Activated B cell treated with CpG ODN at 0.5 μM for 24 hours (primary cell): ENCODE measurements around the gene CCDC85B. TPM values are rescaled to one million over a fixed set of nuclear protein-coding genes. Genes with fewer than 3 reads are reported as not detected.
"Not testable (repeated sequence)": the region's sequence is repeated elsewhere in the genome, so short reads cannot be mapped to it uniquely, and the experiment has no call there.

ENCODE experiments used
- ATAC-seq: fragments of 200-7000 bp; cut with Tn5 transposase; one replicate; pipeline ENCODE4 v1.10.0; 2021; ENCODE audit warnings: low read depth, mild to moderate bottlenecking, moderate library complexity
- CTCF ChIA-PET: fragments of 350-600 bp; sonication (Branson Sonifier 250); formaldehyde crosslinking; loops from one replicate; lab custom pipeline; 2021; ENCODE audit warnings: antibody characterized with exemption; lab: Charles Lee
- POLR2A ChIA-PET: fragments of 350-600 bp; sonication (Branson Sonifier 250); formaldehyde crosslinking; loops from one replicate; lab custom pipeline; 2021; ENCODE audit warnings: antibody characterized with exemption; lab: Charles Lee
- DNase-seq: peaks from one replicate; pipeline ENCODE4 v3.0.0; 2022
- H3K27ac Mint-ChIP-seq: one replicate; pipeline ENCODE4 v1.8.0; 2020; ENCODE audit warnings: mixed read lengths
- H3K27me3 Mint-ChIP-seq: one replicate; pipeline ENCODE4 v1.8.0; 2021; ENCODE audit warnings: mixed read lengths
- H3K36me3 Mint-ChIP-seq: one replicate; pipeline ENCODE4 v1.8.0; 2021; ENCODE audit warnings: low read depth, mixed read lengths
- H3K4me1 Mint-ChIP-seq: one replicate; pipeline ENCODE4 v1.8.0; 2021; ENCODE audit warnings: mixed read lengths
- H3K4me3 Mint-ChIP-seq: one replicate; pipeline ENCODE4 v1.8.0; 2020; ENCODE audit warnings: mild to moderate bottlenecking, mixed read lengths
- H3K9me3 Mint-ChIP-seq: one replicate; pipeline ENCODE4 v1.8.0; 2020; ENCODE audit warnings: mixed read lengths
- CTCF ChIP-seq: fragments of 200-600 bp; IDR thresholded peaks from one replicate; pipeline ENCODE4 v1.8.0; 2022; ENCODE audit warnings: antibody characterized with exemption, mild to moderate bottlenecking
- intact Hi-C: fragments of 100-400 bp; cut with micrococcal nuclease; formaldehyde crosslinking; loops from one replicate; pipeline ENCODE4 v1.15.1; 2024
- total RNA-seq: library from RNA; stranded (reverse); gene quantifications from 2 replicates; pipeline ENCODE4 v1.2.3, GENCODE V29; 2022

CCDC85B gene
- total RNA-seq, 1 donor from 2014 or later, result 21.6 TPM

DNA sequence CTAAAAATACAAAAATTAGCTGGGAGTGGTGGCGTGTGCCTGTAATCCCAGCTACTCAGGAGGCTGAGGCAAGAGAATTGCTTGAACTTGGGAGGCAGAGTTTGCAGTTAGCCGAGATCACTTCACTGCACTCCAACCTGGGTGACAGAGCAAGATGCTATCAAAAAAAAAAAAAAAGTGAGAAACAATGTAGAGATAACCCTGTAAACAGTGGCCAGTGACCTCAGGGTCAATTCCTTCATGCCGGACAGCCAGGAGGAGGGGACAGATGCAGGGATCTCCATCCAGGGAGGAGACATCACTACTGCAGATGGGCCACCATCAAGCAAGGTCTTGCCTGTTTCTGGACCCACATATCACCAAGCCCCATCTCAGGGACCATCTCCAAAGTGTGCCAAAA is 42.7 kb upstream of the CCDC85B start:
- H3K27ac Mint-ChIP-seq, result no peak overlapping the region
- intact Hi-C loops, result no loop called here
- CTCF ChIA-PET, result no interaction called here

DNA sequence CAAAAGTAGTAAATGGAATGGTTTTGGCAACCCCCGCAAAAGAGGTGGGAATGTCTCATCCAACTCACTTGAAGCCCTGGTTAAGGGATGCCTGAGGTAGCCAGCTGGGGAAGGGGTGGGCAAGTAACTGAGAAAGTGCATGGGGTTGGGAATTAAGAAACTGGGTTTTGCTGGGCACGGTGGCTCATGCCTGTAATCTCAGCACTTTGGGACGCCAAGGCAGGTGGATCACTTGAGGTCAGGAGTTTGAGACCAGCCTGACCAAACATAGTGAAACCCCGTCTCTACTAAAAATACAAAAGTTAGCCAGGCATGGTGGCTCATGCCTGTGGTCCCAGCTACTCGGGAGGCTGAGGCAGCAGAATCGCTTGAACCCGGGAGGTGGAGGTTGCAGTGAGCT is 41.8 kb upstream of the CCDC85B start:
- POLR2A ChIA-PET, result interaction anchor here (0.6 to 4.2 kb wide), 5 partner anchors 8 to 115 kb away, joined by 3 to 26 read pairs (median 4); partner anchors contain the start of genes CFL1 and MUS81
- H3K9me3 Mint-ChIP-seq, H3K27me3 Mint-ChIP-seq, CTCF ChIA-PET, H3K4me3 Mint-ChIP-seq, intact Hi-C loops, H3K4me1 Mint-ChIP-seq, DNase-seq, H3K27ac Mint-ChIP-seq, ATAC-seq: not testable (repeated sequence)
- H3K36me3 Mint-ChIP-seq, result peaks cover 28% of the 10 kb centered on the region

More for the DNA sequence above, 42.7 kb upstream of the CCDC85B start:
- Mint-ChIP-seq H3K4me3 (no peak overlapping the region), H3K4me1 (peaks cover 4% of the 10 kb centered on the region), H3K9me3 (no peaks in the 10 kb centered on the region), H3K27me3 (no peaks in the 10 kb centered on the region), H3K36me3 (peaks cover 19% of the 10 kb centered on the region)
- POLR2A ChIA-PET, result interaction anchor here (0.7 to 4.2 kb wide), 4 partner anchors 12 to 602 kb away, joined by 3 to 26 read pairs (median 4); partner anchors contain the start of genes CFL1 and MUS81
- no peak for DNase-seq
- no peak for TF ChIP-seq CTCF
- no peak for ATAC-seq

GRCh38 chr11:65849366-65849765 is 41.1 kb upstream of the CCDC85B start:
- peaks cover 35% of the 10 kb centered on the region for H3K36me3 Mint-ChIP-seq
- TF ChIP-seq CTCF, result no peak
- H3K27me3 Mint-ChIP-seq, result no peaks in the 10 kb centered on the region
- intact Hi-C loops, result no loop called here
- no peaks in the 10 kb centered on the region for H3K9me3 Mint-ChIP-seq
- DNase-seq (no peak), ATAC-seq (no peak)
- no peak overlapping the region for H3K4me3 Mint-ChIP-seq
- H3K4me1 Mint-ChIP-seq, result peaks cover 15% of the 10 kb centered on the region
- CTCF ChIA-PET, result no interaction called here
- POLR2A ChIA-PET, result interaction anchor here (1.1 to 4.2 kb wide), 2 partner anchors 10 to 11 kb away, joined by 4 to 26 read pairs; partner anchors contain the start of genes CFL1 and MUS81
- no peak overlapping the region for H3K27ac Mint-ChIP-seq

- DNase-seq, result no peak
- H3K27ac Mint-ChIP-seq, result no peak overlapping the region
- no peaks in the 10 kb centered on the region for H3K27me3 Mint-ChIP-seq
- intact Hi-C loops, result no loop called here
- no peak overlapping the region for H3K4me3 Mint-ChIP-seq
- peaks cover 39% of the 10 kb centered on the region for H3K36me3 Mint-ChIP-seq
- peaks cover 19% of the 10 kb centered on the region for H3K4me1 Mint-ChIP-seq
- TF ChIP-seq CTCF, result no peak
- H3K9me3 Mint-ChIP-seq, result no peaks in the 10 kb centered on the region
- ATAC-seq, result no peak
- ChIA-PET CTCF (no interaction called here), POLR2A (interaction anchor here (0.9 to 4.2 kb wide), 3 partner anchors 10 to 17 kb away, joined by 3 to 26 read pairs (median 4); partner anchors contain the start of genes CFL1 and MUS81)
Measured at GRCh38 chr11:65849771-65850216, 40.7 kb upstream of the CCDC85B start.

- ChIA-PET POLR2A (interaction anchor here (0.9 to 4.2 kb wide), 4 partner anchors 9 to 210 kb away, joined by 3 to 26 read pairs (median 5); partner anchors contain the start of genes CFL1 and MUS81), CTCF (no interaction called here)
- Mint-ChIP-seq H3K27ac (no peak overlapping the region), H3K9me3 (no peaks in the 10 kb centered on the region), H3K27me3 (no peaks in the 10 kb centered on the region), H3K36me3 (peaks cover 44% of the 10 kb centered on the region), H3K4me3 (no peak overlapping the region), H3K4me1 (peaks cover 23% of the 10 kb centered on the region)
- TF ChIP-seq CTCF, result no peak
- no peak for ATAC-seq
- intact Hi-C loops, result no loop called here
- no peak for DNase-seq
Measured at GRCh38 chr11:65850217-65851082, 40.0 kb upstream of the CCDC85B start.
